ELF-1 (cell line): ENCODE measurements around the gene DAPK2.
A peak's percentile ranks its signal among the peaks of the same experiment; 100 is the strongest.
"Not testable (repeated sequence)": the region's sequence is repeated elsewhere in the genome, so short reads cannot be mapped to it uniquely, and the experiment has no call there.

Experiments used
- DNase-seq: peaks from one replicate; pipeline ENCODE4 v3.0.0-alpha.2; 2016; ENCODE audit warnings: low read depth, low spot score

DAPK2 gene

GRCh38 chr15:64053674-64054073 is 7.4 kb upstream of the DAPK2 start:
- DNase-seq = not testable (repeated sequence)

GRCh38 chr15:64052925-64053491 is 6.7 kb upstream of the DAPK2 start:
- no peak for DNase-seq

DNA sequence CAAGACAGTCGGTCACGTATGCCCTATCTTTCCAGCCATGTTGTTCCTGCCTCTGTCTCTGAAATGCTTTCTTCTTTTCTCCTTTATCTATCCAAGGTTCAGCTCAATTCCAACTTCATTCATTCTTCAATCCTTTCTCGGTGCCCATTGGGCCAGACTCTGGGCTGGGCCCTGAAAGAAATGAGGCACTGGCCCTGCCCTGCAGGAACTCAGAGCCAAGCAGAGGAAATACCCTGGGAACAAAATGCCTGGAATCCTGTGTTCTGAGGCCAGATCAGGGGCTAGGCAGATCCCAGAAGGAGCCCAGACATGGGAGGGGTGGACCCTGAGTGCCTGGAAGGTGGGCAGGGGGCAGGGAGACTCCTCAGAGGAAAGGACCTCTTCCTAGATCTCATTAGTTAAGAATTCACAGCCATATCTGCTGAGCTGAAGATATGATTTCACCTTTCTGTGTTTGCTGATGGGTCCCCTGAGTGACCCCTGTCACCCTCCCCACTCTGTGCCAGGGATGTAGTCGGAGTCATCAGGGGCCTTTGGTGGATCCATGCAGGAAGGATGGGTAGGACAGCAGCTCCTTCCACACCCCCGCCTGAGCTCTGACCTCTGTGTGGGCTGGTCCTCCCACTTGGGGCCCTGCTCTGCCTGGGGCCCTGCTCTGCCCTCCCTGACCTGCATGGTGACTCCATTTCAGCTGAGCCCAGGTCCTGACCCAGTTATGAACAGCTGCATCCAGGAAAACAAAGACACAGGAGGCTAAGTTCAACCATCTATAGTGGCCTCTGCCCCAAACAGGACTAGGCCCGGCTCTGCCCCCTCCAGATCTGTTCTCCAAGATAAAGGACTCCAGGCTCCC is 5.3 kb upstream of the DAPK2 start:
- DNase-seq = no peak

- no peak for DNase-seq
Observed at GRCh38 chr15:64051093-64051402, 4.8 kb upstream of the DAPK2 start.

DNA sequence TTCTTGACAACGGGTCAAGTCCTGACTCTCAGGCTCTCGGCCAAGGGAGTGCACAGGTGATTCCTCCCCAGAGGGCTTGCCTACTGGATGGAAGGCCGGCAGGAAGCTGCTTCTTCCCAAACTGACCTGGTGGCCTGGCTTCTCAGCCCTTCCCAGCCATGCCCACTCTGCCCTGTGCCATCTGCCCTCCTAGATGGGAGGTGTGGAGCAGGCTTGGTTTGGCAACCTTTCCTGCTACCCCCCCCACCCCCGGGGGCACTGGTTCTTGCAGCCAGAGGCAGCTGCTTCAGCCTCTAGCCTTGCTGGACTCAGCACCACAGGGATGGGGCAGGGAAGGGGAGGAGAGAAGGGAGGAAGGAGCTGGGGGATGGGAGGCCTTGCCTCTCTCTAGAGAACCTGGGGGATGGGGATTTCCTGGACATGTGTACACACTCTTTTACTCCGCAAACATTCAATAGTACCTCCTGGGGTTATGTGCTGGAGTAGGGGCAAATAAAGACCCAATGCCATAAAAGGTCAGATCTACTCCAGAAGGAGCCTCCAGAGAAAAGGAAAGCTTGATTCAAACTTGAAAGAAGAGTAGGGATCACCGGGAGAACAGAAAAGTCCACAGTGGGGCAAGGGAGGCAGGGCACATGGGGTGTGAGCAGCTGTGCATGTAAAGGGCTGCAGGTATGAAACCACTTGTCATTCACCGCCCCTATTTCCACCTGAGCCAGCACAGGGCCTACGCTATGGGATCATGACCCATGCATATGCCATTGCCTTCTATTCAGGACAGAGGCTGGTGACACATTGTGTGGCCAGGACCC is 4.2 kb upstream of the DAPK2 start:
- DNase-seq = no peak

DNA sequence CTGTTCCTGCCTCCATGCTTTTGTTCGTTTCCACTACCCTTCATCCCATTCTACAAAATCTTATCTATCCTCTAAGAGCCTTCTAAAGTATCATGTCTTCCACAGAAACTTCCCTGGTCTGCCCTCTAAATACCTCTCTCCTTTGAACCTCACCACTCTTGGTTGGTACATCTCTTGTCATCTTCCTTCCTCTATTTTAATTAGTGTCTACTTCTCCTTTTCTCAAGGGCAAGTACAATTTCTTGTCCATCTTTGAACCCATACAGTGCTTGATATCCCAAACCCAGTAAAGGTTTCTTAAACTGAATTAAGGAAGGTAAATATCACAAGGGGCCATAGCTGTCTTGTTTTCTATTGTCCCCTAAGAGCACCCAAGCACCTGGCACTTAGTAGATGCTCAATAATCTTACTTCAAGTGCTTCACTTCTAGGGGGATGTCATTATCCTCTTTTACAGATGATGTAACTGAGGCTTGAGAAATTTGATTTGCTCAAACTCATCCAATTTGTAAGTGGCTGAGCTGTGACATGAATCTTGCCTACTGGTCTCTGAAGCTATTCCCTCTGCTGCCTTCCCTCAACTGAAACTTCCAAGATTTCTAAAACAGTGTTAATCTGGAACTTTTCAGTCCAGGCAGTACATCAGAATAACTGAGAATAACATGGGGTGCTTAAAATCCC is 2.6 kb upstream of the DAPK2 start:
- DNase-seq = no peak

DNA sequence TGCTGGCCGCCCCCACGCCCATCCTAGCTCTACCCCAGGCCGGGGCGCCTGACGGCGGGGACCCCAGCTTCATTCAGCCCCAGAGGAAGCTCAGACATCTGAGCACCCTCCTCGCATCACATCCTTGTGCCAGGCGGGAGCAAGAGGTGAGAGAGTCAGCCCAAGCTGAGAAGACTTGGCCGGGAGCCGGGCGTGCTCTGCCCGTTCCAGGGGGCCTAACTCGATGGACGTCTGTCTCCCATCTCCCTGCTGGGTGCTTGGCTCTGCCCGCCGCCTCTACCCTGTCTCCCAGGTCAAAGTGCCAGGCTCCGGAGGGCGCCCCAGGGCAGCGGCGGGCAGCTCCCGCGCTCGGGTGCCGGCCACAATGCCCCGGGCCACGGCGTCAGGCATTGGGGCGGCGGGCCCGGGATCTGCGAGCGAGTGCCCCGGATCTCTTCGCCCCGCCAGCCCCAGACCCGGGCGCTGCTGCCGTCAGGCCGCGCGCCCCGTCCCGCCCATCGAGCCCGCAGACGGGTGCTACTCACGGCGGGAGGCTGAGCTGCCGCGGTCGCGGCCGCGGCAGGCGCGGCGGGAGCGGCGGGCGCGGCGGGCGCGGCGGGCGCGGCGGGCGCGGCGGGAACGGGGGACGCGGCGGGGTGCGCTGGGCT is 388 bp downstream of the DAPK2 start:
- DNase-seq = no peak

DNA sequence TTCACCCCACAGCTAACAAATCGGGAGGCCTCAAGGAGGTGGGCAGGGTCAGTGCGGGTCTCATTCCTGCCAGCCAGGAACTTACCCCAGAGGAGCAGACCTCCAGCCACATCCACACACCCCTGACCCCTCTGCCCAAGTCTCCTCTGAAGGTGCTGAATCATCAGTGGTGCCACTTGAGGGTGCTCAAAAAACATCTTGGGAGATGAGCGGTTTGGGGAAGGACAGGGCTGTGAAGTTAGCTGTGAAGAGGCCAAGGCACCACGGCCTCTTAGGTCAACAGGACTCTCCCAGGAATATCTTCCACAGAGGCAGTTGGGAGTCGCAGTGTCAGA is 1.2 kb downstream of the DAPK2 start:
- DNase-seq = no peak

- DNase-seq = no peak
Observed at GRCh38 chr15:64044300-64045100, 1.8 kb downstream of the DAPK2 start.

- no peak for DNase-seq
Observed at GRCh38 chr15:64038878-64039610, 7.2 kb downstream of the DAPK2 start.

DNA sequence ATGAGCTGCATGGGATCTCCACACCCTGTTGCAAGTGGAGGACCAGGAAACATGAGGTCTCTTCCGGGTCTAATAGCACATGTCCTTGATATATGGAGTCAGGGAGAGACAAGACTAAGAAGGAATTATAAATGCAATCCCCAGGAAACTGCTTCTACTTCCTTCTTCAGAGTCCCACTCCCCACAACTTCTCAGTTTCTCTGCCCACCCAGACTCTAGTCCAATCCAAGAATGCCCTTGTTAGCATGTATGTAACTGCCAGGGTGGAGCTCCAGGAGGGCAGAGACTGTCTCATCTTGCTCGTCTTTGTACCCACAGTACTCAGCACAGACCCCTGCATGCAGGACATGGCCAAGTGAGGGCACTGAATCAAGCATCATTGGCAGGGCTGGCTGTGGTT is 8.3 kb downstream of the DAPK2 start:
- DNase-seq = no peak

DNA sequence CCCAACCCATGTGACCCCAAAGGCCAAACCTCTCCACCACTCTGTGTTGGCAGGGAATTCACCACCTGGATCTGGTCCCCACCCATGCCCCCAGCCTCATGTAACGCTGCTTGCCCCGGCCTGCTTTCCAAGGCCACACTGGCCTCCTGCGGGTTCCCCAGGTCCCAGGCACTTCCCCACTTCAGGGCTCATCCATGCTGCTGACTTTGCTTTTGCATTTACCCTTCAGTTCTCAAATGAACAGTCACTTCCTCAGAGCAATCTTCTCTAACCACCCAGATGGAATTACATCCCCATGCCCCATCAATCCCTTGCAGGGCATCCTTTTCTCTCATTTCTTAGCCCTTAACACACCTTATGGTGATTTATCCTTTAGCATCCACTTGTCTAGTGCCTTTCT is 9.2 kb downstream of the DAPK2 start:
- DNase-seq = no peak

DNA sequence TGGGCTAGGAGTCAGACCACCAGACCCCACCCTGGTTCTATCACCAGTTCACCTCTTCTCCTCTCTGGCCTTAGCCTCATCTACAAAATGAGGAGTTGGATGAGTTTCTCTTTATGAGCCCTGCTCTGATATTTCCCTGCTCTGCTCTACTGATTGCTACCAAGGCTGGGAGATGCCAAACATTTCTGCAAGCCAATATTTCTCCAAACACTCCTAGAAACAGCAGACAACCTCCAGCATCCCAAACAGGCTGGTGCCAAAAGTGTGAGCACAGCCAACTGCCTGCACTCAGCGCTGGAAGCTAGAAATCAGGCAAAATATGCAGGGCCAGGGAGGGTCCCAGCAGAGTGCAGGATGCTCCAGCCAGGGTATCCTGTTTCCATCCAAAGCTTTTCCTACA is 10.8 kb downstream of the DAPK2 start:
- no peak for DNase-seq

DNA sequence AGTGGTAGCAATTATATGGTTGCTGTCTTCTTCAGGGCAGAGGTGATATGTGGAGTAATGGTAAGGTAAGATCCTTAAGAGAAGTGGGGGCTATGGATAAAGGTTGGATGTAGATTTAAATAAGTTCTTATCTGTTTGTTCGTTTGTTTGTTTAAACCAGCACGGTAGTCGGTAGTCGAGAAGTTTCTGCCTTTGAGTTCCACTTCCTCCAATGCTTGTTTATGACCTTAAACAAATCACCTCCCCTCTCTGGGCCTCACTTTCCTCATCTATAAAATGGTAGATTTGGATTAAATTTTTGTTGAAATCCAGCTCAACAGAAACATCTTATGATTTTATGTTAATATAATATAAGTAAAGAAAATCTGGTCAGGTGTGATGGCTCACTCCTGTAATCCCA is 11.8 kb downstream of the DAPK2 start:
- DNase-seq = no peak

GRCh38 chr15:64032329-64032728 is 14.0 kb downstream of the DAPK2 start:
- DNase-seq = no peak

- no peak for DNase-seq
Observed at GRCh38 chr15:64030123-64030522, 16.2 kb downstream of the DAPK2 start.

DNA sequence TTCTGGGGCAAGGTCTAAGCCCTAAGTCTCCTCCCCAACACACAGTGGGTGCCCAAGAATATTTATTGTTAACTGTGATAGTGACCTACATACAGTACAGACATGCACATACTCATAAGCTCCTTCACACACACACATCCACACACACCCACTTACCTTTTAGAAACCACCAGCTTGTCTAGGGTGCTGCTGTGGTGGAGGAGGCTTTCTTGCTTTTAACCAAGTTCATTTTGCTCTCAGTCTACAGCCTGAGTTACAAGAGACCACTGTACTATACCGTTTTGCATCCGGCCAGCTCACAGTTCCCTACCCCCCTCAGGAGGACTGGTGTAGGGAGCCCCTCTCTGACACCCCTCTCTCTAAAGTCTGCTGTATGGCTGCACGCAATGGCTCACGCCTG is 16.7 kb downstream of the DAPK2 start:
- no peak for DNase-seq

- peak; percentile 43 for DNase-seq
Observed at GRCh38 chr15:64029110-64029509, 17.2 kb downstream of the DAPK2 start.

DNA sequence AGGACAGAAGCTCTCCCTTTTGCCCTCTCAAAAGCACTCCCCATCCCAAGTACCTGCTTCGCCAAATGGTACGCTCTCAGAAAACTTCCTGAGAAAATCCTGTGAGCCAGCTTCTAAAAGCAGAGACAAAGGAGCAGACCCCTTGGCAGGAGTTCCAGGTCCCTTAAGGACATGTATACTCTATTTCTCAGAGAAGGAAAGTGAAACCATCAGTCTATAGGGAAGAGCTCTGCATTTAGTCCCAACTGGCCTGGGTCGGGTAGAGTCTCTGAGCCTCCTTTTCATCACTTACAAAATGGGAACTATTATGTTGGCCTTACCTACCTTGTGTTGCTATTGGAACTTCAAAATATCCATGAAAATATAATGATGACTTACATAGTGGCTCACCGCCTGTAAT is 19.7 kb downstream of the DAPK2 start:
- DNase-seq = no peak
